Measurements from ENCODE around the gene C3.

C3 gene

DNA sequence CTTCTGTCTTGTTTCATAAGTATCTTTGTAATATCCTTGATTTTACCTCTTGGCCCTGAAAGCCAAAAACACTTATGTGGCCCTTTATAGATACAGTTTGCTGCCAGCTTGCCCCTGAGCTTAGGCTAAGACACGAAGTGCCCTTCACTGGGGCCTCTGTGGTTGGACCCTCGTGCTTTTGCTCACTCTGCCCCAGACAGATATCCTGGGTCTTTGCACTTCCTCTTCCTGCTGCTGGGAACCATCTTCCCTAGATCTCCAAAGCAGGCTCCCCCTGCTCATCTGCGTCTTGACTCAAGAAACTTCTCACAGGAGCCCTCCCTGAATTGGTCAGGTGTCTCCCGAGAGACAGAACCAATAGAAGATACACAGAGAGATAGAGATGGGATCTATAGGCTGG is 48.5 kb downstream of the C3 start:
- Histone ChIP-seq H3K36me3 (no peaks in the 10 kb centered on the region), H3K27me3 (ENCODE audit: insufficient read depth, low read depth, severe bottlenecking) (peaks cover 46% of the 10 kb centered on the region), H3K4me3 (ENCODE audit: low read depth, low read length) (no peak overlapping the region), H3K27ac (no peak overlapping the region), H3K9me3 (ENCODE audit: severe bottlenecking) (no peaks in the 10 kb centered on the region)
- no peak for DNase-seq
- TF ChIP-seq, protein P1, sequence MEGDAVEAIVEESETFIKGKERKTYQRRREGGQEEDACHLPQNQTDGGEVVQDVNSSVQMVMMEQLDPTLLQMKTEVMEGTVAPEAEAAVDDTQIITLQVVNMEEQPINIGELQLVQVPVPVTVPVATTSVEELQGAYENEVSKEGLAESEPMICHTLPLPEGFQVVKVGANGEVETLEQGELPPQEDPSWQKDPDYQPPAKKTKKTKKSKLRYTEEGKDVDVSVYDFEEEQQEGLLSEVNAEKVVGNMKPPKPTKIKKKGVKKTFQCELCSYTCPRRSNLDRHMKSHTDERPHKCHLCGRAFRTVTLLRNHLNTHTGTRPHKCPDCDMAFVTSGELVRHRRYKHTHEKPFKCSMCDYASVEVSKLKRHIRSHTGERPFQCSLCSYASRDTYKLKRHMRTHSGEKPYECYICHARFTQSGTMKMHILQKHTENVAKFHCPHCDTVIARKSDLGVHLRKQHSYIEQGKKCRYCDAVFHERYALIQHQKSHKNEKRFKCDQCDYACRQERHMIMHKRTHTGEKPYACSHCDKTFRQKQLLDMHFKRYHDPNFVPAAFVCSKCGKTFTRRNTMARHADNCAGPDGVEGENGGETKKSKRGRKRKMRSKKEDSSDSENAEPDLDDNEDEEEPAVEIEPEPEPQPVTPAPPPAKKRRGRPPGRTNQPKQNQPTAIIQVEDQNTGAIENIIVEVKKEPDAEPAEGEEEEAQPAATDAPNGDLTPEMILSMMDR (IDR thresholded peaks at IDR 0.05; ENCODE audit: low read depth, low read length), result no peak

DNA sequence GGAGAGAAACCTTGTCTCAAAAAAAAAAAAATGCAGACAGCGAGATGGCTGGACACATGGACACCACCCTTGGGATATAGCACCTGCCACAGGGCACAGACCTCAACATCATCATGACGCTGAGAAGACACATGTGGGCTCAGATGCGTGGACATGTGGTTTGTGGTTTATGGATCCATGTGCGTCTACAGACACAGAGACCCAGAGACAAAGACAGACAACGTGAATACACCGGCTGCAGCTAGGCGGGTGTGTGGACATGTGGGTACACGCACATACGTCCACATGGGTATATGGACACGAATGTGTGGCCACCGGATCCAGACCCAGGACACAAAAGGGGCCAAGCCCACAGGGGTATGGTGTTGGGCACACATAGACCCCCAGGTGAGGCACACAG is 51.8 kb downstream of the C3 start:
- no peaks in the 10 kb centered on the region for H3K9me3 ChIP-seq (ENCODE audit: severe bottlenecking)
- DNase-seq, result no peak
- TF ChIP-seq, protein P1 (IDR thresholded peaks at IDR 0.05; ENCODE audit: low read depth, low read length), result no peak

DNA sequence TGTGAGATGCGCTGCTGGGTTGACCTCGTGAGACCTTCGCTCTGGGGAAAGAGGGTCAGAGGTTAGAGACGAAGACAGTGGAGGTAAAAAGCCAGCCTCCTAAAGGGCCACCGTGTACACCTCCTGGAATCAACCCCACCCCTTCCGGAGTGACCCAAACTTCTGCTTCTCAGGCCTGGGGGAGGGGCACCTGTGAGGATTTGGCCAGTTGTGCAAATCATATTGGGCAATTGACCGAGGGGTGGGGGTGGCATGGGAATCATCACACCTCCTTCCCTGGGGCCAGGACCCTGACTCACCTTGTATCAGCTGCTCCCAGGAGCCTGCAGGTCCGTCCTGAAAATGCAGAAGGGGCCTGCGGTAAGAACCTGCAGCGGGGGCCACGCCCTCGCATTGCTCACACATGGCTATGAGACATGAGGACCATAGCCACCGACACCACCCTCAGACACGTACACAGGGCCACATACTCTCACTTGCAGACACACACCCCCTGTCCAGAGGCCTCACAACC is 53.3 kb downstream of the C3 start:
- no peaks in the 10 kb centered on the region for H3K36me3 ChIP-seq
- H3K4me3 ChIP-seq (ENCODE audit: low read depth, low read length), result no peak overlapping the region
- TF ChIP-seq, protein P1 (IDR thresholded peaks at IDR 0.05; ENCODE audit: low read depth, low read length), result no peak
- H3K27me3 ChIP-seq (ENCODE audit: insufficient read depth, low read depth, severe bottlenecking), result peaks cover 41% of the 10 kb centered on the region
- no peak overlapping the region for H3K27ac ChIP-seq
- DNase-seq, result no peak
- no peaks in the 10 kb centered on the region for H3K9me3 ChIP-seq (ENCODE audit: severe bottlenecking)

More for the DNA sequence above, 51.8 kb downstream of the C3 start:
- Histone ChIP-seq H3K27ac (no peak overlapping the region), H3K4me3 (ENCODE audit: low read depth, low read length) (no peak overlapping the region), H3K27me3 (ENCODE audit: insufficient read depth, low read depth, severe bottlenecking) (peaks cover 40% of the 10 kb centered on the region), H3K36me3 (no peaks in the 10 kb centered on the region)

DNA sequence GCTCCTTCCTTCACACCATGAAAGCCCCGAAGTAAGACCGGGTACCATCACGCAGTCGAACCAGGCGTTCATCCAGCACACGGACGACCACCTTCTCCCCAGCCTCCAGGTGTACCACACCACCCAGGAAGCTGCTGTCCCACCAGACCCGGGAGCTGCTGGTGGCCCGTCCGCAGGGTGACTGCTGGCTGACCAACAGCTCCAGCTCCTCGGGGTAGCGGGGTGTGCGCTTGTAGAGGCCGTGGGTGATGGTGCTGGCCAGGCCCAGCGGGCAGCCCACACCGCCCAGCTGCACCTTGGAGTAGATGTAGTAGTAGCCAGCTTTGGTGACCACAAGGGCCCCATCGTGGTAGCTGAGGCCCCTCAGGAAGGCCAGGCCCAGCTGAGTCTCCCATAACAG is 55.5 kb downstream of the C3 start:
- no peak overlapping the region for H3K27ac ChIP-seq
- no peaks in the 10 kb centered on the region for H3K9me3 ChIP-seq (ENCODE audit: severe bottlenecking)
- H3K36me3 ChIP-seq, result no peaks in the 10 kb centered on the region
- TF ChIP-seq, protein P1 (IDR thresholded peaks at IDR 0.05; ENCODE audit: low read depth, low read length), result no peak
- peaks cover 48% of the 10 kb centered on the region for H3K27me3 ChIP-seq (ENCODE audit: insufficient read depth, low read depth, severe bottlenecking)
- no peak for DNase-seq
- no peak overlapping the region for H3K4me3 ChIP-seq (ENCODE audit: low read depth, low read length)

DNA sequence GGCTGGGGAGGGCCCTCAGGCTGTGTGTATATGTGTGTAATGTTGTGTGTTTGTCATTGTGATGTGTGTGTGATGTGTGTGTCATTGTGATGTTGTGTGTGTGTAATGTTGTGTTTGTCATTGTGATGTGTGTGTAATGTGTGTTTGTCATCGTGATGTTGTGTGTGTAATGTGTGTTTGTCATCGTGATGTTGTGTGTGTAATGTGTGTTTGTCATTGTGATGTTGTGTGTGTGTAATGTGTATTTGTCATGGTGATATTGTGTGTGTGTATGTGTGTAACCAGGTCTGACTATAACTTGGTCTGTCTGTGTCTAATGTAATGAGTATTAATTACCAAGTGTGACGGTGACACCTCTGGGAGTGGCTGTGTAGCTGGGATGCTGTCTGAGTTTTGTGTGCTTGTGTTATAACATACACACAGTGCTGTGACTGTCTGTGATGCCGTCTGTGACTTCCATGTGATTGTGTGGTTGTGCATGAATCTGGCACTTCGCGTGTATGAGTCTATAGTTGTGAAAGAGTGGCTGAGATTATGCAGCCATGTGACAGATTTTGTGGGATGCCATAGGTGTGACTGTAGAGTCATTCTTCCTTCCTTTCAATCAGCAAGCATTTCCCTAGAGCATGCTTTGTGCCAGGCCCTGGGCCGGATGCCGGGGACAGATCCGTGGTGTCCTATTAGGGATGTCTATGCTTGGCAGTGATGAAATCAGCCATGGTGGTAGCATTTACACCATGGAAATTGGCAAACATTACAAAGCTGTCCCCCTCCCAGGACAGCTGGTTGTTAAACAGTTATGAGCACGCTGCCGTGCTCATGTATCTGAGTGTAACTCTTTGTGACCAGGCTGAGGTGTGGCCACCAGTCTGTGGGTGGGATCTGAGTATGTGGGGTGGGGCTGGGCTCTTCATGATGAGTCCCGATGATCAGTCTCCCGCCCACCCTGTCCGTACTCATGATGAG is 56.9 kb downstream of the C3 start:
- TF ChIP-seq, protein P1 (IDR thresholded peaks at IDR 0.05; ENCODE audit: low read depth, low read length), result no peak
- no peaks in the 10 kb centered on the region for H3K36me3 ChIP-seq
- no peak for DNase-seq
- no peaks in the 10 kb centered on the region for H3K9me3 ChIP-seq (ENCODE audit: severe bottlenecking)
- no peak overlapping the region for H3K4me3 ChIP-seq (ENCODE audit: low read depth, low read length)
- H3K27ac ChIP-seq, result no peak overlapping the region
- H3K27me3 ChIP-seq (ENCODE audit: insufficient read depth, low read depth, severe bottlenecking), result peaks cover 44% of the 10 kb centered on the region
